Prostate gland (tissue), 2 donors: ENCODE measurements around the gene CDK5RAP3. TPM values are rescaled to one million over a fixed set of nuclear protein-coding genes. Genes with fewer than 3 reads are reported as not detected.
A peak's percentile ranks its signal among the peaks of the same experiment; 100 is the strongest.
"Not testable (repeated sequence)": the region's sequence is repeated elsewhere in the genome, so short reads cannot be mapped to it uniquely, and the experiment has no call there.

Source experiments
- DNase-seq: peaks from one replicate; pipeline ENCODE4 v3.0.0-alpha.2; 2019; ENCODE audit warnings: low spot score
- H3K27ac ChIP-seq, 2 donors: fragments of 200-600 bp; sonication (generic); 2 replicates each; pipeline ENCODE4 v1.5.1; 2017 to 2019
- H3K27me3 ChIP-seq: fragments of 200-600 bp; sonication (generic); replicated peaks from 2 replicates; pipeline ENCODE4 v1.5.1; 2019; ENCODE audit not compliant: insufficient read depth
- H3K36me3 ChIP-seq, 2 donors: fragments of 200-600 bp; sonication (generic); 1 replicate in 1 of 2; 2 replicates in 1 of 2; pipeline versions ENCODE4 v1.5.1 to v1.8.1; 2017 to 2019
- H3K4me1 ChIP-seq: fragments of 200-600 bp; sonication (generic); replicated peaks from 2 replicates; pipeline ENCODE4 v1.5.1; 2019
- H3K4me3 ChIP-seq, 2 donors: fragments of 200-600 bp; sonication (generic); 2 replicates each; pipeline ENCODE4 v1.5.1; 2017 to 2019
- H3K9me3 ChIP-seq: fragments of 200-600 bp; sonication (generic); 2 replicates; pipeline ENCODE4 v1.5.1; 2017
- POLR2A ChIP-seq: fragments of 450-650 bp; IDR thresholded peaks from one replicate; pipeline ENCODE4 v1.6.1; 2016; ENCODE audit warnings: antibody characterized with exemption, mild to moderate bottlenecking
- POLR2AphosphoS5 ChIP-seq: sonication (generic); formaldehyde crosslinking; IDR thresholded peaks from one replicate; pipeline ENCODE4 v1.6.1; 2017; ENCODE audit warnings: antibody characterized with exemption
- WGBS: methylation state at CpG from one replicate; pipeline ENCODE4 v1.1.5; 2018; 5-methylcytosine and 5-hydroxymethylcytosine counted together
- intact Hi-C: fragments of 100-400 bp; cut with DNase I; formaldehyde crosslinking; loops from one replicate; pipeline ENCODE4 v1.14.2; 2022
- total RNA-seq, 2 donors: library from RNA; depleted of rRNA; stranded (reverse); fragments of >200 nt; gene quantifications; one replicate each; pipeline ENCODE4 v1.1.0, GENCODE V29; 2016
- TF ChIP-seq, protein P1 (sequence below), 4 experiments: fragments of 200-600 bp in 2 of 4; fragments of 450-650 bp in 2 of 4; sonication (generic) in 2 of 4; IDR thresholded peaks; 1 replicate in 3 of 4; 2 replicates in 1 of 4; pipeline ENCODE4 v1.5.1; 2016 to 2019; ENCODE audit warnings: antibody characterized with exemption in 4 of 4, mild to moderate bottlenecking in 2 of 4, moderate library complexity in 2 of 4

CDK5RAP3 gene
- total RNA-seq, 2 donors from 2014 or later, result 185 to 193 TPM

DNA sequence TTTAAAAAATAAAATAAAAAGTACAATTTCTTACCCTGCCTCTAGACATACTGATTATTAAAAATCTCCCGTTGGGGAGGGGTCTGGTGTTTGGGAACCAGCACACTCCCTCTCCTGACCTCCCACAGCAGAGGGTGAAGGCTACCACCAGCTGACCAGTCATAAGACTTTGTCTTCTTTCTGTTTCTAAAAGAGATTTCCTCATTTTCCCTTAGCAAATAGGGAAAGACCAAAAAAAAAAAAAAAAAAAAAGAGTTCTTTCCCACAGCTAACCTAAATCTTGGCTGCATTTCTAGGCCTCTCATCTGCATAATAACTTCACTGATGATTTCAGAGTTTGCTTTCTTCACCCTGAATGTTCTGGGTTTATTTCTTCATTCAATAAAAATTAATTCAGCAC lies 30.3 kb downstream of the CDK5RAP3 start:
- Histone ChIP-seq H3K4me1 (no peaks in the 10 kb centered on the region), H3K4me3 (no peak overlapping the region), H3K36me3 (no peaks in the 10 kb centered on the region), H3K27ac (no peak overlapping the region), H3K27me3 (no peaks in the 10 kb centered on the region), H3K9me3 (no peaks in the 10 kb centered on the region)
- DNase-seq, result no peak
- WGBS, result 85% methylated on average over 1 of the region's 1 CpG
- TF ChIP-seq POLR2A, result no peak
- TF ChIP-seq, protein P1, sequence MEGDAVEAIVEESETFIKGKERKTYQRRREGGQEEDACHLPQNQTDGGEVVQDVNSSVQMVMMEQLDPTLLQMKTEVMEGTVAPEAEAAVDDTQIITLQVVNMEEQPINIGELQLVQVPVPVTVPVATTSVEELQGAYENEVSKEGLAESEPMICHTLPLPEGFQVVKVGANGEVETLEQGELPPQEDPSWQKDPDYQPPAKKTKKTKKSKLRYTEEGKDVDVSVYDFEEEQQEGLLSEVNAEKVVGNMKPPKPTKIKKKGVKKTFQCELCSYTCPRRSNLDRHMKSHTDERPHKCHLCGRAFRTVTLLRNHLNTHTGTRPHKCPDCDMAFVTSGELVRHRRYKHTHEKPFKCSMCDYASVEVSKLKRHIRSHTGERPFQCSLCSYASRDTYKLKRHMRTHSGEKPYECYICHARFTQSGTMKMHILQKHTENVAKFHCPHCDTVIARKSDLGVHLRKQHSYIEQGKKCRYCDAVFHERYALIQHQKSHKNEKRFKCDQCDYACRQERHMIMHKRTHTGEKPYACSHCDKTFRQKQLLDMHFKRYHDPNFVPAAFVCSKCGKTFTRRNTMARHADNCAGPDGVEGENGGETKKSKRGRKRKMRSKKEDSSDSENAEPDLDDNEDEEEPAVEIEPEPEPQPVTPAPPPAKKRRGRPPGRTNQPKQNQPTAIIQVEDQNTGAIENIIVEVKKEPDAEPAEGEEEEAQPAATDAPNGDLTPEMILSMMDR (IDR thresholded peaks at IDR 0.05), result no peak
- no peak for TF ChIP-seq POLR2AphosphoS5
- intact Hi-C loops, result no loop called here

DNA sequence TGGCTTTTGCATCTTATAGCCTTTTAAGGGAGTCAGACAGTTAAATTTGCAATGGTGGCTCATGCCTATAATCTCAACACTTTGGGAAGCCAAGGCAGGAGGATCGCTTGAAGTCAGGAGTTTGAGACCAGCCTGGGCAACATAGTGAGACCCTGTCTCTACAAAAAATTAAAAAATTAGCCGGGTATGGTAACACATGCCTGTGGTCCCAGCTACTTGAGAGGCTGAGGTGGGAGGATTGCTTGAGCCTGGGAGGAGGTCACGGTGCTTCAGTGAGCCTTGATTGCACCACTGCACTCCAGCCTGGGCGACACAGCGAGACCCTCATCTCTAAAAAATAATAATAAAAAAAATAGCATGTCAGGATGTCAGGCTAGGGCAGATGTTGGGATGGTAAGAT lies 30.7 kb downstream of the CDK5RAP3 start:
- H3K27me3 ChIP-seq, intact Hi-C loops, H3K36me3 ChIP-seq, DNase-seq, H3K4me1 ChIP-seq, H3K4me3 ChIP-seq, H3K9me3 ChIP-seq, H3K27ac ChIP-seq: not testable (repeated sequence)
- 95% methylated on average over 5 of the region's 5 CpGs for WGBS

- Histone ChIP-seq H3K27me3 (no peaks in the 10 kb centered on the region), H3K4me3 (no peak overlapping the region), H3K4me1 (no peaks in the 10 kb centered on the region), H3K27ac (peak overlapping the region in 1 of 2 donors; percentile 8), H3K9me3 (no peaks in the 10 kb centered on the region), H3K36me3 (no peaks in the 10 kb centered on the region)
- WGBS, result 55% methylated on average over 4 of the region's 4 CpGs
- intact Hi-C loops, result no loop called here
- no peak for DNase-seq
- TF ChIP-seq POLR2A (no peak), POLR2AphosphoS5 (peak; percentile 36)
- TF ChIP-seq, protein P1 (IDR thresholded peaks at IDR 0.05), result no peak
Observed at GRCh38 chr17:48002266-48002915, 31.5 kb downstream of the CDK5RAP3 start.

- no peak overlapping the region for H3K27ac ChIP-seq
- 58% methylated on average over 7 of the region's 7 CpGs for WGBS
Observed at GRCh38 chr17:48002916-48003416, 32.1 kb downstream of the CDK5RAP3 start.

GRCh38 chr17:48003417-48004151 lies 32.7 kb downstream of the CDK5RAP3 start:
- no peaks in the 10 kb centered on the region for H3K4me1 ChIP-seq
- H3K27ac ChIP-seq, result no peak overlapping the region
- H3K27me3 ChIP-seq, result no peaks in the 10 kb centered on the region
- no peaks in the 10 kb centered on the region for H3K36me3 ChIP-seq
- no peaks in the 10 kb centered on the region for H3K9me3 ChIP-seq
- intact Hi-C loops, result no loop called here
- DNase-seq, result no peak
- no peak for TF ChIP-seq POLR2AphosphoS5
- WGBS, result 73% methylated on average over 15 of the region's 17 CpGs
- no peak overlapping the region for H3K4me3 ChIP-seq

More at GRCh38 chr17:48002916-48003416, 32.1 kb downstream of the CDK5RAP3 start:
- DNase-seq, result no peak
- Histone ChIP-seq H3K4me1 (no peaks in the 10 kb centered on the region), H3K9me3 (no peaks in the 10 kb centered on the region), H3K4me3 (no peak overlapping the region), H3K36me3 (no peaks in the 10 kb centered on the region), H3K27me3 (no peaks in the 10 kb centered on the region)
- intact Hi-C loops, result no loop called here
- no peak for TF ChIP-seq POLR2A
- TF ChIP-seq, protein P1 (IDR thresholded peaks at IDR 0.05), result no peak
- TF ChIP-seq POLR2AphosphoS5, result no peak
